ENCODE measurements around the gene TOMM70. TPM values are rescaled to one million over a fixed set of nuclear protein-coding genes. Genes with fewer than 3 reads are reported as not detected.

TOMM70 gene
- 38.2 and 47.8 TPM in 2 replicates for total RNA-seq

GRCh38 chr3:100400780-100401673 is at the start of gene TOMM70, which contains the start of gene LNP1:
TSS of gene TOMM70 (minus strand) at chr3:100401089. CDS start at chr3:100400949, 140 bp downstream.
TSS of gene LNP1 (plus strand) at chr3:100401539. CDS start at chr3:100429730, 28,191 bp downstream.

GRCh38 chr3:100334488-100335351 is 66.2 kb downstream of the TOMM70 start, which contains the start of gene NIT2:
TSS of gene NIT2 (plus strand) at chr3:100334757. CDS start at chr3:100334792, 35 bp downstream.

Other genes starting within 250 kb of the TOMM70 start
- gene TBC1D23, start 140.1 kb downstream of the TOMM70 start, total RNA-seq = 36.6 and 45.9 TPM in 2 replicates
- 14.1 and 14.4 TPM in 2 replicates for gene NIT2, start 66.3 kb downstream of the TOMM70 start, total RNA-seq
- gene LNP1, start 450 bp upstream of the TOMM70 start, total RNA-seq = 0.98 and 1.6 TPM in 2 replicates
- gene TMEM45A, start 91.5 kb upstream of the TOMM70 start, total RNA-seq = 4.5 and 7.2 TPM in 2 replicates
- not detected in 2 replicates for gene ADGRG7, start 208.5 kb upstream of the TOMM70 start, total RNA-seq

Data from vein endothelial cell (primary cell).